ENCODE data around the gene ADAMTS20. TPM values are rescaled to one million over a fixed set of nuclear protein-coding genes. Genes with fewer than 3 reads are reported as not detected.
A peak's percentile ranks its signal among the peaks of the same experiment; 100 is the strongest.

Gene ADAMTS20
- total and polyA plus RNA-seq, 10 of the 15 experiments (the other 5 are each of a cell fraction or from before 2014, with no cell fraction given): 0.33 TPM; not detected in 9

- Histone ChIP-seq H3K27me3 (replicated peaks in 1 of 2; ENCODE audit: control insufficient read depth in 2 of 2, insufficient read depth in 2 of 2, low read length in 1 of 2) (no peaks in the 10 kb centered on the region), H3K4me3 (no peak overlapping the region), H3K79me2 (ENCODE audit: control insufficient read depth, insufficient read depth, low read length) (no peaks in the 10 kb centered on the region), H2AFZ (ENCODE audit: control insufficient read depth, low read depth, low read length) (no peak overlapping the region), H3K4me1 (ENCODE audit: control insufficient read depth, insufficient read depth, low read length) (no peaks in the 10 kb centered on the region), H3K9me3 (replicated peaks; ENCODE audit: control insufficient read depth, insufficient read depth, low read length) (no peaks in the 10 kb centered on the region), H3K4me2 (ENCODE audit: control insufficient read depth, insufficient read depth) (no peak overlapping the region), H3K9ac (ENCODE audit: control insufficient read depth, insufficient read depth, low read length) (no peak overlapping the region), H4K20me1 (ENCODE audit: control insufficient read depth, insufficient read depth) (no peaks in the 10 kb centered on the region), H3K36me3 (ENCODE audit: control insufficient read depth in 2 of 2, insufficient read depth in 2 of 2, low read length in 1 of 2) (no peaks in the 10 kb centered on the region), H3K27ac (ENCODE audit: control insufficient read depth, insufficient read depth) (no peak overlapping the region)
- intact Hi-C loops (cut with micrococcal nuclease; ENCODE audit: unreplicated experiment): no loop called here
- SMC1A ChIA-PET (ENCODE audit: uncharacterized antibody, unreplicated experiment): interaction anchor here (0.7 kb wide), 1 partner anchor 15 kb away, joined by 3 read pairs; no protein-coding TSS in a partner anchor
- peak; percentile 37; the same call in 2 of the 3 replicates for ATAC-seq
- POLR2A ChIA-PET: no interaction called here
- BruUV-seq (replicated peaks): no TSS peak
- in situ Hi-C loops (cut with MboI): no loop called here
- FAIRE-seq: no peak
- TF ChIP-seq MLLT1 (IDR thresholded peaks at IDR 0.05) (no peak), RBBP5 (conservative IDR thresholded peaks at IDR 0.05) (no peak), NFIC (IDR thresholded peaks at IDR 0.05; ENCODE audit: low read depth, low read length) (no peak), BHLHE40 (IDR thresholded peaks at IDR 0.05; ENCODE audit: borderline replicate concordance in 1 of 2, low read depth in 2 of 2, low read length in 1 of 2) (no peak), RB1 (IDR thresholded peaks at IDR 0.05; ENCODE audit: borderline replicate concordance) (no peak), CEBPB (IDR thresholded peaks at IDR 0.05; ENCODE audit: borderline replicate concordance in 1 of 2, low read depth in 2 of 2, low read length in 2 of 2) (no peak)
- RAD21 ChIA-PET (ENCODE audit: unreplicated experiment): no interaction called here
- WGBS (ENCODE audit: insufficient coverage, insufficient replicate concordance, low lambda C conversion rate, missing lambda C conversion rate): 3% methylated on average over 3 of the region's 3 CpGs
- CTCF ChIA-PET: interaction anchor here (0.6 kb wide), 1 partner anchor 120 kb away, joined by 3 read pairs; no protein-coding TSS in a partner anchor
- DNase-seq (ENCODE audit: low read depth, low spot score): no peak
These were observed 220.1 kb downstream of the ADAMTS20 start for GRCh38 chr12:43331935-43332334.

Measured in GM12878 (cell line).